Omental fat pad (tissue), 4 donors: ENCODE results near the gene EPHB3. TPM values are rescaled to one million over a fixed set of nuclear protein-coding genes. Genes with fewer than 3 reads are reported as not detected.

ENCODE experiments used
- ATAC-seq: fragments of 150-250 bp; one replicate; pipeline ENCODE4 v1.9.1; 2016; ENCODE audit warnings: mild to moderate bottlenecking, moderate library complexity; ENCODE audit not compliant: low FRiP score
- DNase-seq: peaks from one replicate; pipeline ENCODE4 v3.0.0-alpha.2; 2019; ENCODE audit warnings: low spot score
- CTCF ChIP-seq, 3 donors: fragments of 450-650 bp; IDR thresholded peaks; one replicate each; pipeline ENCODE4 v1.5.1; 2016 to 2017; ENCODE audit warnings: antibody characterized with exemption in 3 of 3, mild to moderate bottlenecking in 3 of 3, moderate library complexity in 2 of 3
- total RNA-seq, 4 donors: library from RNA; depleted of rRNA; stranded (reverse); fragments of >200 nt; gene quantifications; one replicate each; pipeline ENCODE4 v1.1.0, GENCODE V29; 2016

Gene EPHB3
- total RNA-seq, 4 donors from 2014 or later: 0.79 to 3.1 (median 2.1) TPM

DNA sequence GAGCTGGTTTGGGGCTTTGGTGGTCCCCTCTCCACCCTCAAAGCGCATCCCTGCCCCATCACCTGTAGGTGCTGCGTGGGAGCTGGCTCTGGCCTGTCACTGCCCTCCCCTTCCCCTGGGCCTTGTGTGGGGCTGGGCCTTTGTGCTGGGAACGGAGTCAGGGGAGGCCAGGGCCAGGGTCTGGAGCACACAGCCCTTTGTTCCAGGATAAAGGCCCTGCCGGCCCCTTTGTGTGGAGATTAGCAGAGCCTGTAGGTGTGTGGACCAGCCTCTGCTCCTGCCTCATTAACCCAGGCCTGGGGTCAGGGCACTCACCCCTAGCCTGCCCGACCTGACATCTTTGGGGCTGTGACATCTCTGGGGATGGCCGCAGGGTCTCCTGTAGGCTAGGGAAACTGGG is 8.9 kb downstream of the EPHB3 start:
- DNase-seq: no peak
- no peak for TF ChIP-seq CTCF (IDR thresholded peaks at IDR 0.05)
- ATAC-seq: no peak

DNA sequence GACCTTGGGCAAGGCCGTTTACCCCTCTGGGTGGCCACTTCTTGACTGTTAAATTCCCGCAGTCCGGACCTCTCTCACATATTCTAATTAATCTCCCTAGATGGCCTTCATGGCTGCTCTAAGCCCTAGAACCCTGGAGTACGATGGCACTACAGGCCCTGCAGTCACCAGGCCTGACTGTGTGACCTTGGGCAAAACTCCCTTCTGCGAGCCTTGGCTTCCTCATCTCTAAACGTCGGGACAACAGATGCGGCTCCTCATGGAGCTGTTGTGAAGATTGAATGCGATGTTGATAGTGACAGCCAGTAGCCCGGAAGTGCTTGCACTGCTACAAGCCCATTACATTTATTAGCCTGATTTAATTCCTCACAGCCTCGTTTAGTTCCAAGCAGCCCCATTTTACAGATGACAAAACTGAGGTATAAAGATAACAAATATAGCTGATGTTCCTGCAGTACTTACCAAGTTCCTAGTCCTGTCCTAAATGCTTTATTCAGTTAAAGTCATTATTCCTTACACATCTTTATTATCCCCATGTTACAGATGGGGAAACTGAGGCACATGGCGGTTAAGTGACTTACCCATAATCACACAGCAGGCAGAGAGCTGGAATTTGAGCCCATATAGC is 10.3 kb downstream of the EPHB3 start:
- no peak for DNase-seq
- TF ChIP-seq CTCF (IDR thresholded peaks at IDR 0.05): no peak
- no peak for ATAC-seq

- DNase-seq: no peak
- TF ChIP-seq CTCF (IDR thresholded peaks at IDR 0.05): no peak
- no peak for ATAC-seq
Measured at GRCh38 chr3:184572633-184573270, 11.2 kb downstream of the EPHB3 start.

DNA sequence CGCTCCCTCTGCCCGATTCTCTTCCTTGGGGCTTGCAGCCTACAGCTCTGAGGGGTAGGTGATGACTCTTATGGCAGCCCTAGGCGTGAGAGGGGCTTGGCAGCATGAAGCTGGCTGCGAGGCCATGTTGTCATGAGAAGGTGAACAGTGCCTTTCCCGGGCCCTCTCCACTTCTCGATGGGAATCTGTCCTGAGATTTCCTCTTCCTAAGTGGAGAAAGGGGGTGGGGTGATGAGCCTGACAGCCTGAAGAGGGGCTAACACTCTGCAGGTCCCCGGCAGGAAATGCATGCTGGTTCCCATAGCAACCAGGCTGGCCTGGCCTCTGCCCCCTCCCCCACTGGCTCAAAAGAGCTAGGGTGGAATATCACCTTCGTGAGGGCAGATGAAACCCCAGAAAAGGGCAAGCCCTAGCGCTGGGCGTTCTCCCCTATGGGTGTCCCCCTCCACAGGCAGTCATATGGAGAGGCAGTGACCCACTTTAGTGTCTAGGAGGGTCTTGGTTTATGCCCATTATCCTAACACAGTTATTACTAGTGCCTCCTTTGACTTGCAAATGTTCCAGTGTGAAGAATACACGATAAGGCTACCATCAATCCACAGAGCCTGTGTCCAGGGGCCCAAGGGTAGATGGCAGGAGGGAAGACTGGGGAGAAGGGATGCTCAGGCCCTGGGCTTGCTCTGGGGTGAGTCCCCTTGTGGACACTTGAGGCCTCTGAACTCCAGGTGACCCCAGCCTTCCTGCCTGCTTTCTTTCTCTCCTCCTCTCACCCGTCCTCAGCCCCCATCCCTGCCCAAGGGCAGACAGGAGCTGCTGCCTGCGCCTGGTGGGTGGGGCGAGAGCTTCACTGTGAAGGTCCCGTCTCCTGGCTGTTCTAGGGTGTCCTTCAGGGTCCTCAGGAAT is 13.2 kb downstream of the EPHB3 start:
- ATAC-seq: no peak
- no peak for TF ChIP-seq CTCF (IDR thresholded peaks at IDR 0.05)
- no peak for DNase-seq

DNA sequence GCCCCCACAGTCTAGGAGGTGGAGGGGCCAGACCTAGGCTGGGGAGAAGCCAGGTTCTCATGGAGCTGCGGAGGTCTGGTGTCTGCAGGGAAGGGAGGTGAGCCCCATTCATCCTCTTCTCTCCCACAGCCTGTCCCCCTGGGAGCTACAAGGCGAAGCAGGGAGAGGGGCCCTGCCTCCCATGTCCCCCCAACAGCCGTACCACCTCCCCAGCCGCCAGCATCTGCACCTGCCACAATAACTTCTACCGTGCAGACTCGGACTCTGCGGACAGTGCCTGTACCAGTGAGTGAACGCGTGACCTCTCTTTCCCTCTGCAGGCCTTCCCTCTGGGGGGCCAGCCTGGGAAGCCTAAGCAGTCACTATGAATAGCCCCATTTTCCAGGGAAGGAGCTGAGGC is 14.1 kb downstream of the EPHB3 start:
- ATAC-seq (no peak), DNase-seq (no peak)
- TF ChIP-seq CTCF (IDR thresholded peaks at IDR 0.05): no peak

GRCh38 chr3:184576457-184577240 is 15.1 kb downstream of the EPHB3 start:
- no peak for ATAC-seq
- DNase-seq: no peak
- TF ChIP-seq CTCF (IDR thresholded peaks at IDR 0.05): no peak
